ENCODE data around the gene ZNRF1.

DNA sequence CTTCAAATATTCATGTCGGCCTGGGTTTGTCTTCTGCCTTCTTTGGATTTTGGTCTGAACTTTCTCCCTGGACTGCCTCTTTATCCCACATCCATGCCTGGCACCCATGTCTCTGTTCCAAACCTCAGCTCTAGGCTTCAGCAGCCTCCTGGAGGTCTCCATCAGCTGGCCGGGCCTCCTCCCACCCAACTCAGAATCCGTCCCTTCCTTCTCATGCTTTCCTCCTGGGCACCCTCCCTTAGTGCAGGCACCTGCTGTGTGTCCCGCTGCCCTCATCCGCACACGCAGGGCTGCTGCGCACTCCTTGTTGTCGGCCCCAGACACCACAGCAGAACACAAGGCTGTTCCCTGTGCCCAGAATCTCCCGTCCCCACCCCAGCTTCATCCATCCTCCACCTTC, 103.8 kb downstream of the ZNRF1 start:
- TF ChIP-seq POLR2A (IDR thresholded peaks at IDR 0.05) (no peak), CTCF (IDR thresholded peaks at IDR 0.05) (no peak), POLR2AphosphoS5 (IDR thresholded peaks at IDR 0.05) (no peak)
